ENCODE results near the gene ADTRP. TPM values are rescaled to one million over a fixed set of nuclear protein-coding genes. Genes with fewer than 3 reads are reported as not detected.

Gene ADTRP
- total RNA-seq, 1 donor from 2014 or later: 1.4 TPM

GRCh38 chr6:11773581-11773980, 5.0 kb downstream of the ADTRP start:
- H3K9me3 Mint-ChIP-seq: no peaks in the 10 kb centered on the region
- H3K36me3 Mint-ChIP-seq: no peaks in the 10 kb centered on the region
- H3K4me1 Mint-ChIP-seq (ENCODE audit: unreplicated experiment): peaks cover 32% of the 10 kb centered on the region
- H3K4me3 Mint-ChIP-seq: no peak overlapping the region
- H3K27me3 Mint-ChIP-seq: peaks cover 3% of the 10 kb centered on the region
- TF ChIP-seq CTCF (conservative IDR thresholded peaks at IDR 0.05): no peak
- no peak overlapping the region for H3K27ac Mint-ChIP-seq
- no peak for DNase-seq (ENCODE audit: extremely low spot score, unreplicated experiment)

- TF ChIP-seq CTCF (conservative IDR thresholded peaks at IDR 0.05): no peak
- Mint-ChIP-seq H3K27me3 (peaks cover 3% of the 10 kb centered on the region), H3K9me3 (no peaks in the 10 kb centered on the region), H3K27ac (no peak overlapping the region), H3K36me3 (no peaks in the 10 kb centered on the region), H3K4me3 (no peak overlapping the region), H3K4me1 (ENCODE audit: unreplicated experiment) (peaks cover 30% of the 10 kb centered on the region)
- DNase-seq (ENCODE audit: extremely low spot score, unreplicated experiment): no peak
These were observed 5.6 kb downstream of the ADTRP start for GRCh38 chr6:11773013-11773412.

GRCh38 chr6:11772109-11772825, 6.3 kb downstream of the ADTRP start:
- H3K27ac Mint-ChIP-seq: no peak overlapping the region

GRCh38 chr6:11771473-11772048, 7.0 kb downstream of the ADTRP start:
- H3K27ac Mint-ChIP-seq: no peak overlapping the region
- H3K36me3 Mint-ChIP-seq: no peaks in the 10 kb centered on the region
- H3K4me3 Mint-ChIP-seq: no peak overlapping the region
- H3K9me3 Mint-ChIP-seq: no peaks in the 10 kb centered on the region
- no peak for DNase-seq (ENCODE audit: extremely low spot score, unreplicated experiment)
- peaks cover 3% of the 10 kb centered on the region for H3K27me3 Mint-ChIP-seq
- H3K4me1 Mint-ChIP-seq (ENCODE audit: unreplicated experiment): peaks cover 33% of the 10 kb centered on the region
- TF ChIP-seq CTCF (conservative IDR thresholded peaks at IDR 0.05): no peak

More at GRCh38 chr6:11772109-11772825, 6.3 kb downstream of the ADTRP start:
- H3K4me3 Mint-ChIP-seq: no peak overlapping the region
- H3K36me3 Mint-ChIP-seq: no peaks in the 10 kb centered on the region
- peaks cover 30% of the 10 kb centered on the region for H3K4me1 Mint-ChIP-seq (ENCODE audit: unreplicated experiment)
- no peak for DNase-seq (ENCODE audit: extremely low spot score, unreplicated experiment)
- no peak for TF ChIP-seq CTCF (conservative IDR thresholded peaks at IDR 0.05)
- peaks cover 3% of the 10 kb centered on the region for H3K27me3 Mint-ChIP-seq
- H3K9me3 Mint-ChIP-seq: no peaks in the 10 kb centered on the region

GRCh38 chr6:11770546-11771466, 7.8 kb downstream of the ADTRP start:
- Mint-ChIP-seq H3K27ac (peak overlapping the region; percentile 89), H3K4me1 (ENCODE audit: unreplicated experiment) (peaks cover 41% of the 10 kb centered on the region), H3K4me3 (peak overlapping the region; percentile 58), H3K36me3 (no peaks in the 10 kb centered on the region), H3K27me3 (peaks cover 3% of the 10 kb centered on the region), H3K9me3 (no peaks in the 10 kb centered on the region)
- no peak for DNase-seq (ENCODE audit: extremely low spot score, unreplicated experiment)
- TF ChIP-seq CTCF (conservative IDR thresholded peaks at IDR 0.05): no peak

All from type B pancreatic cell (in vitro differentiated cells).